HG03354 (cell line): Measurements from ENCODE around the gene CALHM3.
"Not testable (repeated sequence)": the region's sequence is repeated elsewhere in the genome, so short reads cannot be mapped to it uniquely, and the experiment has no call there.

Source experiments
- ATAC-seq: cut with Tn5 transposase; IDR thresholded peaks from one replicate; pipeline ENCODE4 v1.9.1; 2021; ENCODE audit warnings: mild to moderate bottlenecking; ENCODE audit not compliant: unreplicated experiment, poor library complexity, severe bottlenecking

The CALHM3 gene, protein sequence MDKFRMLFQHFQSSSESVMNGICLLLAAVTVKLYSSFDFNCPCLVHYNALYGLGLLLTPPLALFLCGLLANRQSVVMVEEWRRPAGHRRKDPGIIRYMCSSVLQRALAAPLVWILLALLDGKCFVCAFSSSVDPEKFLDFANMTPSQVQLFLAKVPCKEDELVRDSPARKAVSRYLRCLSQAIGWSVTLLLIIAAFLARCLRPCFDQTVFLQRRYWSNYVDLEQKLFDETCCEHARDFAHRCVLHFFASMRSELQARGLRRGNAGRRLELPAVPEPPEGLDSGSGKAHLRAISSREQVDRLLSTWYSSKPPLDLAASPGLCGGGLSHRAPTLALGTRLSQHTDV

DNA sequence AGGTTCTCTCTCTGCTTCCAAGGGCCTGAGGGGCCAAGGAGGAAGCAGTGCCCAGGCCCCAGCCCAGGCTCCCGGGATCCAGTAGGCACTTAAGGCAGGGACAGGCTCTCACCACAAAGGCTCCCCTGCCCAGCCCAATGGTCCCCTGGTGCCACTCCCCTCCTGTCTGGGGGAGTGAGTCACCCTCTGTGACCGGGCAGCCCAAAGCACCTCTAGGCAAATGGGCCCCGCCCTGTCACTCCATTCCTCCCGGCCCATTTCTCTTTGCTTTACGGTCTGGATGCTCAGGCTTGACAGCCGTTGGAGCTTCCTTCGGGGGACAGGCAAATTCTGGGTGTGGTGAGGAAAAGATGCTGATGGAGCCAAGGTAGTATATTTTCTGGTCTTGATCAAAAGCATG, at the start of gene CALHM3:
Gene CALHM3, minus strand, starts transcription at position 106 of the 400 bp plus-strand sequence. CDS start 208 bp downstream, outside the sequence.
- ATAC-seq: no peak

GRCh38 chr10:103528549-103528948, 49.5 kb upstream of the CALHM3 start:
- no peak for ATAC-seq

DNA sequence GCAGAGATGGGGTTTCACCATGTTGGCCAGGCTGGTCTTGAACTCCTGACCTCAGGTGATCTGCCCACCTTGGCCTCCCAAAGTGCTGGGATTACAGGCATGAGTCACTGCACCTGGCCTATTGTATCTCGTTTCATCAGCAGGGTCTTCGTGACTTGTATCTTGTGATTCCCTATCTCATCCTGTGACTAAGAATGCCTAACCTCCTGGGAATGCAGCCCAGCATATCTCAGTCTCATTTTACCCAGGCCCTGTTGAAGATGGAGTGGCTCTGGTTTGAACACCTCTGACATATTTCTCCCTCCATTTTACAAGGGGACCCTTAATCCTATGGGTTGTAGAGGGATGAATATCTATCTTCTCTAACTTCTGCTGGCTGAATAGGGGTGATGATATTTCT, 48.4 kb upstream of the CALHM3 start:
- not testable (repeated sequence) for ATAC-seq

DNA sequence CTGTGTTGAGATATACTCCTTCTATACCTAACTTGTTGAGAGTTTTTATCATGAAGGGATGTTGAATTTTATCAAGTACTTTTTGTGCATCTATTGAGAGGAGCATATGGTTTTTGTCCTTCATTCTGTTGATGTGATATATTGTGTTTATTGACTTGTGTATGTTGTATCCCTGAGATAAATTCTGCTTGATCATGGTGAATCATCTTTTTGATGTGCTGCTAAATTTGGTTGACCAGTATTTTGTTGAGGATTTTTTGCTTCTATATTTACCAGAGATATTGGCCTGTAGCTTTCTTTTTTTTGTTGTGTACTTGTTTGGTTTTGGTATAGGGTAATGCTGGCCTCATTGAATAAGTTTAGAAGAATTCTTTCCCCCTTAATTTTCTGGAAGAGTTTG, 46.9 kb upstream of the CALHM3 start:
- no peak for ATAC-seq

DNA sequence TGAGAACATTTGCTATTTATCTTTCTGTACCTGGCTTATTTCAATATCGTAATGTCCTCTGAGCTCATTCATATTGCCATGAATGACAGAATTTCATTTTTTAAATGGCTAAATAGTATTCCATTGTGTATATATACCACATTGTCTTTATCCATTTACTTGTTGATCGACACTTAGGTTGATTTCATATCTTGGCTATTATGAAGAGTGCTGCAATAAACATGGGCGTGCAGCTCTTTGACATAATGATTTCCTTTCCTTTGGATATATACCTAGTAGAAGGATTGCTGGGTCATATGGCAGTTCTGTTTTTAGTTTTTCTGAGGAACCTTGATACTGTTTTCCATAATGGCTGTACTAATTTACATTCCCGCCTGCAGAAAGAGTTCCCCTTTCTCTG, 44.6 kb upstream of the CALHM3 start:
- no peak for ATAC-seq

DNA sequence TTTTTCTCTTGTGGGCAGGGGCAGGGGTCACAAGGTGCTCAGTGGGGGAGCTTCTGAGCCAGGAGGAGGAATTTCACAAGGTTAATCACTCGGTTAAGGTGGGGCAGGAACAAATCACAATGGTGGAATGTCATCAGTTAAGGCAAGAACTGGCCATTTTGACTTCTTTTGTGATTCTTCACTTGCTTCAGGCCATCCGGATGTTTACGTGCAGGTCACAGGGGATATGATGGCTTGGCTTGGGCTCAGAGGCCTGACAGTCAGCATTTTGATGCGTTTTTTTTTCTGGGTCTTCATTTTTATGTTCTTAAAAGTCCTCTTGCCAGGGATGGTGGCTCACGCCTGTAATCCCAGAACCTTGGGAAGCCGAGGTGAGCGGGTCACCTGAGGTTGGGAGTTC, 43.0 kb upstream of the CALHM3 start:
- not testable (repeated sequence) for ATAC-seq

- no peak for ATAC-seq
Measured at GRCh38 chr10:103519798-103520197, 40.8 kb upstream of the CALHM3 start.

GRCh38 chr10:103517234-103518085, 38.4 kb upstream of the CALHM3 start:
- ATAC-seq: no peak

GRCh38 chr10:103514244-103514643, 35.2 kb upstream of the CALHM3 start:
- ATAC-seq: no peak

DNA sequence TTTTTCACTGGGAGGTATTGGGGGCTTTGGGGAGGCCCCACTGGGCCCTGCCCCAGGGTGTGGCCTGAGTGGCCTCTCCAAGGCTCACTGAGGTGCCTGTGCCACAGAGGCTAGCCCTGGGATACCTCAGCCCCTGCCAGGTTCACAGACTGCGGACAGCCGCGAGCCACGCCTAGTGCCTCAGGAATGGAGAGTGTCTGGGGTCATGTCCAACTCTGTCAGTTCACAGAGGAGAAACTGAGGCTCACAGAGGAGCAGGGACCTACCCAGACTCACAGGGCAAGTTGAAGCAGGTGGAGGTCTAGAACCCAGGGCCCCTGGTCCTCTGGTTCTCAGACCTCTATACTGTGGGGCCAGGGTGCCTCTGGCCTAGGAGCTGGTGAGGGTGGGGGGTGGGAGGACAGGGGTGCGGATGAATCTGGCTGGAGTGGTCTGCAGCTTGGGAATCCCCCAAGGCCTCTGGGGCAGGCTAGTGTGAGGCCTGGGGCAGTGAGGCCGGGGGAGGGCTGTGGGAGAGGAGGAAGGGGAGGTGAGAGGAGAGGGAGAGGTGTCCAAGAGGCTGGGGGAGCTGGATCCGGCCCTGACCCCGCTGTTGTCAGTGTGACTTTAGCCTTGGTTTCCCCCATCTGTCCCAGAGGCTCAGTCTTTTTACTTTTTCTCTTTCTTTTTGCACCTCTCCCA, 34.5 kb upstream of the CALHM3 start:
- ATAC-seq: no peak

GRCh38 chr10:103512591-103513379, 33.7 kb upstream of the CALHM3 start:
- ATAC-seq: no peak

DNA sequence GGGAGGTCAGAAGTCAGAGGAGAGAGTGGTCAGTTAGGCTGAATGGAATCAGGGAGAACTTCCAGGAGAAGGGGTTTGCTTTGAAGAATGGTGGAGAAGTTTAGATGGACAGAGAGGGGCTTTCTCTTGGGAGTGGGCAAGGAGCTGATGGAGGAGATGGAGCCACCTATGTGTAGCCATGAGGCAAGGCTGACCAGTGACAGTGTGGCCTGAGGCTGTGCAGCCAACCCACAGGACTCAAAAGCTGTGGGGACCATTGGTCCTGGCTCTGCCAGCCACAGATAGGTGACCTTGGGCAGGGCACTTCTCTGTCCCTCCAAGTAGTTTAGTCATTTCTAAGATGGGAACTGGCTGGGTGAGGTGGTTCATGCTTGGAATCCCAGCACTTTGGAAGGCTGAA, 33.1 kb upstream of the CALHM3 start:
- no peak for ATAC-seq

GRCh38 chr10:103510791-103511752, 32.0 kb upstream of the CALHM3 start:
- ATAC-seq: no peak

DNA sequence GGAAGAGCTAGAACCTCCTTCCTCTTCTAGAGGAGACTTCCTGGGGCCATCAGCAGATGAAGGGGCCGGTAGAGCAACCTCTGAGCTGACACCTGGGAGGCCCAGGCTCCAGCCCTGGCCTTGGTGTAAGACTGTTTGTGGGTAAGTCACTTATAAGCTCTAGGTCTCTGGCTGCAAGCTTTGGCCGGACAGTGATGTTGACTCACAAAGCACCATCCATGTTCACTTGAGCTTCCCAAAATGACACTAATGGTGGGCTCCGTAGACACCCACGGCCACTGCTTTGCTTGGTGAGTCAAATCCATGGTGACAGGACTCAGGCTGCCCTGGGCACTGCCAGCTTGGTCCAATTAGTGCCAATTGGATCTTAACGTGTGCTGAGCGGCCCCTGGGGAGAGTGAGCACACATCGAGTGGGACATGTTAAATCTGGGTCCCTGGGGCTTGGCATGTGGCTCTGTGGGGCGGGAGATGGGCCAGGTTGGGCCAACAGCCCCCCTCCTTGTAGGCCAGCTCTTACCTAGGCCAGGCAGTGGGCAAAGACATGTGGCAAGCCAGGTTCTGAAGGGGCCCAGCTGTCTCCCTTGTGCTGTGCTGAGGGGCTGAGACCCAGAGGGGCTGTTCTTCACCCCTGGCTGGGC, 31.1 kb upstream of the CALHM3 start:
- ATAC-seq: no peak

DNA sequence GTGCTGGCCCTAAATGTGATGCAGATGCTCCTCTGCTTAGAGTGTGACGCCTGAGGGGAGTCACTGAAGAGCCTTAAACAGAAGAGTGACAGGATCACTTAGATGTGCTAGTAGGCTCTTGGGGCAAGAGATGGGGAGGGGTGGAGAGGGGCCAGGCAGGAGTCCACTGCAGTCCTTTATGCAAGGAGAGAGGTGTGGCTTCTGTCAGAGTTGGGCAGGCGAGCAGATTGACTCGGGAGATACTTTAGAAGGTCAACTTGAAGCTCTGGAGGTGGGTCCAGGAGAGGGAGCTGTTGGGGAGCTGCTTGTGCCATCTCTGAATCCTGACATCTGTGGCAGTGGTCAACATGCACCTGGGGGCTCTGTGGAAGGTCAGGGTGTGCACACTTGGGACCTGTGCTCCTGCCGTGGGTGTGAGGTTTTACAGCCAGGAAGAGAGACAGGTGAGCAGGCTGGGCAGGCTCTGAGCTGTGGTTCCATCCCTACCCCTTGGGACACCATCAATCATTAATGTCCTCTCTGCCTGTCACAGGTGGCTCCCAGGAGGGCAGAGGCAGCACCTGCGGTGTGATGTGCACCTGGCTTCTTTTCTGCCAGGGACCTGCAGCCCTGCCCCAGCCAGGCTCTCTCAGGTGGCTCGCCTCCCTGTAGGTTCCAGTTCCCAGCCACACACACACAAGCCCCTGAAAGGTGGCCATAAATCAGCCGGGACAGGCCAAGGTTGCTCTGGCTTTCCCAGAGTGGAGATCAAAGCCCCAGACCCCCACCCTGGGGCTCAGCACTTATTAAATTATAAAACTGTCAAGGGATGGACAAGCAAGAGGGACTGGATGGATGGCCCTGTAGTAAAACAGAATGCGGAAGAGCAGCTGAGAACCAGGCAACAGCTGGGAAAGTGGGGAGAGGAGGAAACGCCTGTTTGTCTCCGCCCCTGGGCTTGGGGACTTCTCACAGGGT, 28.5 kb upstream of the CALHM3 start:
- ATAC-seq: no peak

- ATAC-seq: no peak
Measured at GRCh38 chr10:103506061-103506460, 27.0 kb upstream of the CALHM3 start.

GRCh38 chr10:103504181-103504783, 25.2 kb upstream of the CALHM3 start:
- no peak for ATAC-seq
